Measurements from ENCODE around the gene PPME1.

Gene PPME1

DNA sequence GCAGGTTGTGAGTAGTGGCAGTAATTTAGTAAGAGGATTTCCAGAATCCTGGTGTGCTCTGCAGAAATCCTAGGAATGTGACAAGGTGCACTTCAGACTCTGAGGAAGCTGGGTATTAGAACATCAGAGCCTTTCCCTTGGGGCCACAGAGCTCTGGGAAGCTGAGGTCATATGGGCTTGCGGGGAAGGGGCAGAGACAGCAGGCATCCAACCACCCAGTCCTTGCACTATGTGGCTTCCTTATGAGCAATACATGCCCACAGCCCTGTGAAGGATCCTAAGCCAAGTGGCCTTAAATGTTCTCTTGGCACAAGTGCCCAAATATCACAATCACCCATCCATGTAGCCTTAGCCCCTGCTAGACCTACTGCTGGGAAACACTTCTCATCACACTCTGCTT lies 94.2 kb downstream of the PPME1 start:
- TF ChIP-seq FOXP2 (optimal IDR thresholded peaks at IDR 0.05; ENCODE audit: borderline replicate concordance, extremely low read depth, extremely low read length, insufficient read depth) (no peak), TAF1 (IDR thresholded peaks at IDR 0.05; ENCODE audit: borderline replicate concordance, insufficient read depth, low read length) (no peak), SIN3A (IDR thresholded peaks at IDR 0.05; ENCODE audit: borderline replicate concordance, insufficient read depth, low read length) (no peak), POLR2AphosphoS5 (IDR thresholded peaks at IDR 0.05; ENCODE audit: low read depth, low read length) (no peak)
- TF ChIP-seq, protein P1, sequence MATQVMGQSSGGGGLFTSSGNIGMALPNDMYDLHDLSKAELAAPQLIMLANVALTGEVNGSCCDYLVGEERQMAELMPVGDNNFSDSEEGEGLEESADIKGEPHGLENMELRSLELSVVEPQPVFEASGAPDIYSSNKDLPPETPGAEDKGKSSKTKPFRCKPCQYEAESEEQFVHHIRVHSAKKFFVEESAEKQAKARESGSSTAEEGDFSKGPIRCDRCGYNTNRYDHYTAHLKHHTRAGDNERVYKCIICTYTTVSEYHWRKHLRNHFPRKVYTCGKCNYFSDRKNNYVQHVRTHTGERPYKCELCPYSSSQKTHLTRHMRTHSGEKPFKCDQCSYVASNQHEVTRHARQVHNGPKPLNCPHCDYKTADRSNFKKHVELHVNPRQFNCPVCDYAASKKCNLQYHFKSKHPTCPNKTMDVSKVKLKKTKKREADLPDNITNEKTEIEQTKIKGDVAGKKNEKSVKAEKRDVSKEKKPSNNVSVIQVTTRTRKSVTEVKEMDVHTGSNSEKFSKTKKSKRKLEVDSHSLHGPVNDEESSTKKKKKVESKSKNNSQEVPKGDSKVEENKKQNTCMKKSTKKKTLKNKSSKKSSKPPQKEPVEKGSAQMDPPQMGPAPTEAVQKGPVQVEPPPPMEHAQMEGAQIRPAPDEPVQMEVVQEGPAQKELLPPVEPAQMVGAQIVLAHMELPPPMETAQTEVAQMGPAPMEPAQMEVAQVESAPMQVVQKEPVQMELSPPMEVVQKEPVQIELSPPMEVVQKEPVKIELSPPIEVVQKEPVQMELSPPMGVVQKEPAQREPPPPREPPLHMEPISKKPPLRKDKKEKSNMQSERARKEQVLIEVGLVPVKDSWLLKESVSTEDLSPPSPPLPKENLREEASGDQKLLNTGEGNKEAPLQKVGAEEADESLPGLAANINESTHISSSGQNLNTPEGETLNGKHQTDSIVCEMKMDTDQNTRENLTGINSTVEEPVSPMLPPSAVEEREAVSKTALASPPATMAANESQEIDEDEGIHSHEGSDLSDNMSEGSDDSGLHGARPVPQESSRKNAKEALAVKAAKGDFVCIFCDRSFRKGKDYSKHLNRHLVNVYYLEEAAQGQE (IDR thresholded peaks at IDR 0.05; ENCODE audit: insufficient read depth in 1 of 2, low read depth in 2 of 2, low read length in 2 of 2), result no peak

DNA sequence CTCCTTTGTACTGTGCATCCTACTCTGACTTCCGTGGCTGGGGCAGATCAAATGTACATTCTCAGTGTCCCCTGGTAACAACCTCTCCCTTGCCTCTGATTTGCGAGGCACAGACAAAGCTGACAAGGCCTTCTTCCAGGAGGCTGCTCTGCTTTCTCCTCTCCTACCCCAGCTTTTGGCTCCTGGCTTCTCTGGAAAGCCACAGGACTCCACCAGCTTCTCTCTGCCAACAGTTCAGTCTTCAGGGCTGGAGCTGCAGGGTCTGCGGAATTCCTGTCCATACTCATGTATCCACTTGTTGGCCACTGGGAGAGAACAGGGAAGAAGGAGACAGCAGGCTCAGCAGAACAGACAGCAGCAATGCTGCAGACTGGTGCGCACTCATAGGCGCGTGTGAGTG lies 95.9 kb downstream of the PPME1 start:
- TF ChIP-seq SIN3A (IDR thresholded peaks at IDR 0.05; ENCODE audit: borderline replicate concordance, insufficient read depth, low read length) (no peak), TAF1 (IDR thresholded peaks at IDR 0.05; ENCODE audit: borderline replicate concordance, insufficient read depth, low read length) (no peak), FOXP2 (optimal IDR thresholded peaks at IDR 0.05; ENCODE audit: borderline replicate concordance, extremely low read depth, extremely low read length, insufficient read depth) (no peak), POLR2AphosphoS5 (IDR thresholded peaks at IDR 0.05; ENCODE audit: low read depth, low read length) (no peak)
- TF ChIP-seq, protein P1 (IDR thresholded peaks at IDR 0.05; ENCODE audit: insufficient read depth in 1 of 2, low read depth in 2 of 2, low read length in 2 of 2), result no peak

DNA sequence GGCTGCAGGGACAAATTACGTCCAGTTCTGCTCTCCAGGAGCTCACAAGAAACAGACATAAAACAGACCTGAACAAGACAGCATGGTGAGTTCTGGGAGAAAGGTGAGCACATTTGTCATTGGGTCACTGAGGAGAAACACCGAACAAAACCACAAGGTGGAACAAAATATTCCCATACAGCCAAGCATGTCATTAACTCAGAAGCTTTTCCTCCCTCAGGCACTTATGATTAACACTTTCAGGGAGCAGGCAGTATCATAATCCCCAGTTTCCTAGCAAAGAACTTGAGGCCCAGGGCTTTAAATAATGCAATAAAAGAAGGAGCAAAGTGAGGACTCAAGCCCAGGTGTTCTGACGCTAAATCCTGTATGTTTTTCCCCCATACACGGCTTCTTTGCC lies 97.4 kb downstream of the PPME1 start:
- TF ChIP-seq, protein P1 (IDR thresholded peaks at IDR 0.05; ENCODE audit: insufficient read depth in 1 of 2, low read depth in 2 of 2, low read length in 2 of 2), result no peak
- no peak for TF ChIP-seq TAF1 (IDR thresholded peaks at IDR 0.05; ENCODE audit: borderline replicate concordance, insufficient read depth, low read length)
- TF ChIP-seq POLR2AphosphoS5 (IDR thresholded peaks at IDR 0.05; ENCODE audit: low read depth, low read length), result no peak
- TF ChIP-seq SIN3A (IDR thresholded peaks at IDR 0.05; ENCODE audit: borderline replicate concordance, insufficient read depth, low read length), result no peak
- TF ChIP-seq FOXP2 (optimal IDR thresholded peaks at IDR 0.05; ENCODE audit: borderline replicate concordance, extremely low read depth, extremely low read length, insufficient read depth), result no peak

DNA sequence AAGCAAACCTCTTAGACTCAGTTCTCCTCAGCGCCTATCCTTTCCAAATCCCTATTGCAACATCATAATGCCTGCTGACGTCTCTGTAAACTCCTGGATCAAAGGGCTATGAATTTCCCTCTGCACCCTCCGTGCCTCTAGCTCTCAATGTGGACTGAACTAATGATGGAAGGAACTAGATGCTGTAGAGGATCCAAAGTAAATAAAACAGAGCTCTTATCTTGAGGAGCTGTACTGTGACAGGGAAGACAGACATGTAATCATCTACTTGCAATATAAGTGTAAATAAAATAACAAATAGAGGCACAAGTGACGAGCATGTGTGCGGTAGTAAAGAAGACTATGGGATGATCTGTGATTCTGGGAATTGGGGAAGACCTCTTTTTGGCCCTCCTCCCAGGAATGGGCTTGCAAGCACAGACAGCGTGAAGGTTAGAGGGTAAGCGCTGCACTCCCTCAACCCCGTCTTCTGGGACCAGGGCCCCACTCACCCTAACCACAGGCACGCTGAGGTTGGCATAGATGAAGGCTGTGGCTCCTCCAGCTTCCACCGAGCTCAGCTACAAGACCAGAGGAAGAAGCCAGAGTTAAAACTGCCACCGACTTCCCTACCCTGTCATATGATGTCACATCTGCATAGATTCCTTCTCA lies 98.2 kb downstream of the PPME1 start:
- TF ChIP-seq TAF1 (IDR thresholded peaks at IDR 0.05; ENCODE audit: borderline replicate concordance, insufficient read depth, low read length) (no peak), FOXP2 (optimal IDR thresholded peaks at IDR 0.05; ENCODE audit: borderline replicate concordance, extremely low read depth, extremely low read length, insufficient read depth) (no peak), SIN3A (IDR thresholded peaks at IDR 0.05; ENCODE audit: borderline replicate concordance, insufficient read depth, low read length) (no peak), POLR2AphosphoS5 (IDR thresholded peaks at IDR 0.05; ENCODE audit: low read depth, low read length) (no peak)
- TF ChIP-seq, protein P1 (IDR thresholded peaks at IDR 0.05; ENCODE audit: insufficient read depth in 1 of 2, low read depth in 2 of 2, low read length in 2 of 2), result no peak
